Thyroid gland (tissue), 4 donors: ENCODE measurements around the gene PRR12.

Experiments
- CTCF ChIP-seq, 6 experiments: fragments of 200-600 bp in 3 of 6; fragments of 450-650 bp in 3 of 6; sonication (generic) in 3 of 6; IDR thresholded peaks; one replicate each; pipeline ENCODE4 v1.5.1; 2016 to 2019; ENCODE audit warnings: antibody characterized with exemption in 6 of 6, mild to moderate bottlenecking in 2 of 6, inconsistent platforms in 1 of 6, moderate library complexity in 1 of 6
- POLR2A ChIP-seq, 2 donors: fragments of 450-650 bp; IDR thresholded peaks; one replicate each; pipeline ENCODE4 v1.6.1; 2017; ENCODE audit warnings: antibody characterized with exemption in 2 of 2, mild to moderate bottlenecking in 2 of 2, moderate library complexity in 1 of 2

GRCh38 chr19:49543032-49543431 is 48.0 kb upstream of the PRR12 start:
- TF ChIP-seq CTCF (IDR thresholded peaks at IDR 0.05): no peak
- TF ChIP-seq POLR2A (IDR thresholded peaks at IDR 0.05): no peak
